IMR-90 (cell line): ENCODE measurements around the gene MAGI2. TPM values are rescaled to one million over a fixed set of nuclear protein-coding genes. Genes with fewer than 3 reads are reported as not detected.

Experiments
- ATAC-seq: fragments of 200-7000 bp; cut with Tn5 transposase; 2 replicates; pipeline ENCODE4 v1.9.1; 2020; ENCODE audit warnings: low read depth, mild to moderate bottlenecking, moderate library complexity
- BruUV-seq: library from RNA; stranded (reverse); fragments of 400-500 nt; replicated peaks from 2 replicates; lab custom pipeline; 2021; lab: Mats Ljungman, UMichigan
- CTCF ChIA-PET: fragments of 300-600 bp; formaldehyde crosslinking; extraction: SDS; loops from one replicate; lab custom pipeline; 2021; ENCODE audit warnings: antibody characterized with exemption; lab: Yijun Ruan, JAX
- POLR2A ChIA-PET: fragments of 300-600 bp; sonication (Branson Sonifier 250); formaldehyde crosslinking; loops from one replicate; lab custom pipeline; 2022; ENCODE audit warnings: antibody characterized with exemption; ENCODE audit not compliant: unreplicated experiment; lab: Charles Lee
- DNase-seq: peaks from one replicate; pipeline ENCODE4 v3.0.0; 2013
- H2AFZ ChIP-seq: replicated peaks from 2 replicates; pipeline ENCODE3; 2013; ENCODE audit warnings: low read length, mild to moderate bottlenecking; ENCODE audit not compliant: poor library complexity
- H2AK5ac ChIP-seq: 2 replicates; pipeline ENCODE4 v1.6.1; 2013; ENCODE audit warnings: low read depth, low read length, inconsistent platforms
- H2AK9ac ChIP-seq: replicated peaks from 2 replicates; pipeline ENCODE3; 2013; ENCODE audit warnings: mild to moderate bottlenecking, low read depth, low read length, moderate library complexity; ENCODE audit not compliant: poor library complexity
- H2BK120ac ChIP-seq: 2 replicates; pipeline ENCODE4 v1.6.1; 2013; ENCODE audit warnings: low read depth, low read length, inconsistent platforms
- H2BK15ac ChIP-seq: 3 replicates; pipeline ENCODE4 v1.6.1; 2013; ENCODE audit warnings: low read depth, low read length, inconsistent platforms
- H2BK20ac ChIP-seq: 2 replicates; pipeline ENCODE4 v1.6.1; 2013; ENCODE audit warnings: low read depth, mild to moderate bottlenecking, inconsistent platforms, low read length, moderate library complexity
- H2BK5ac ChIP-seq: 2 replicates; pipeline ENCODE4 v1.6.1; 2013; ENCODE audit warnings: mild to moderate bottlenecking, low read depth, low read length, inconsistent platforms; ENCODE audit not compliant: poor library complexity, severe bottlenecking
- H3K14ac ChIP-seq: replicated peaks from 2 replicates; pipeline ENCODE4 v1.6.1; 2013; ENCODE audit warnings: low read depth, low read length, inconsistent platforms
- H3K18ac ChIP-seq: 2 replicates; pipeline ENCODE4 v1.6.1; 2013; ENCODE audit warnings: low read depth, low read length, control low read depth
- H3K23ac ChIP-seq: 2 replicates; pipeline ENCODE4 v1.6.1; 2013; ENCODE audit warnings: low read depth, low read length, inconsistent platforms
- H3K27ac ChIP-seq: 2 replicates; pipeline ENCODE4 v1.5.1; 2013; ENCODE audit warnings: mild to moderate bottlenecking, control low read depth, low read length; ENCODE audit not compliant: insufficient read depth
- H3K27me3 ChIP-seq: 2 replicates; pipeline ENCODE4 v1.6.1; 2013; ENCODE audit warnings: low read length; ENCODE audit not compliant: control insufficient read depth, insufficient read depth
- H3K36me3 ChIP-seq: 2 replicates; pipeline ENCODE4 v1.6.1; 2013; ENCODE audit warnings: low read length, mixed read lengths; ENCODE audit not compliant: control insufficient read depth, insufficient read depth
- H3K4ac ChIP-seq: 2 replicates; pipeline ENCODE4 v1.6.1; 2013; ENCODE audit warnings: low read depth, low read length, inconsistent platforms
- H3K4me1 ChIP-seq: 2 replicates; pipeline ENCODE4 v1.6.1; 2013; ENCODE audit warnings: low read length, mixed read lengths; ENCODE audit not compliant: control insufficient read depth, insufficient read depth
- H3K4me2 ChIP-seq: 2 replicates; pipeline ENCODE4 v1.6.1; 2013; ENCODE audit warnings: low read depth, mild to moderate bottlenecking, control low read depth, low read length, moderate library complexity
- H3K4me3 ChIP-seq: 2 replicates; pipeline ENCODE4 v1.5.1; 2013; ENCODE audit warnings: low read depth, mild to moderate bottlenecking, control low read depth, low read length, moderate library complexity; ENCODE audit not compliant: insufficient read depth
- H3K56ac ChIP-seq: 2 replicates; pipeline ENCODE4 v1.6.1; 2013; ENCODE audit warnings: low read length, inconsistent platforms; ENCODE audit not compliant: insufficient read depth; ENCODE audit errors: extremely low read depth
- H3K79me1 ChIP-seq, 2 experiments: 2 replicates each; pipeline ENCODE4 v1.6.1; 2013; ENCODE audit warnings: low read length in 2 of 2, inconsistent platforms in 1 of 2, low read depth in 1 of 2
- H3K9ac ChIP-seq: 2 replicates; pipeline ENCODE4 v1.6.1; 2013; ENCODE audit warnings: low read depth, low read length, control low read depth
- H3K9me1 ChIP-seq: 2 replicates; pipeline ENCODE4 v1.6.1; 2013; ENCODE audit warnings: low read length, inconsistent platforms; ENCODE audit not compliant: insufficient read depth
- H3K9me3 ChIP-seq: 2 replicates; pipeline ENCODE4 v1.6.1; 2013; ENCODE audit warnings: low read length; ENCODE audit not compliant: control insufficient read depth, insufficient read depth
- H4K20me1 ChIP-seq: 2 replicates; pipeline ENCODE4 v1.6.1; 2013; ENCODE audit warnings: low read length, inconsistent platforms; ENCODE audit not compliant: insufficient read depth
- H4K5ac ChIP-seq: 2 replicates; pipeline ENCODE4 v1.6.1; 2013; ENCODE audit warnings: mild to moderate bottlenecking, low read depth, low read length, control low read depth
- H4K8ac ChIP-seq, 2 experiments: 2 replicates each; pipeline ENCODE4 v1.6.1; 2013; ENCODE audit warnings: low read depth in 2 of 2, low read length in 2 of 2, control low read depth in 1 of 2, inconsistent platforms in 1 of 2
- H4K91ac ChIP-seq: 2 replicates; pipeline ENCODE4 v1.6.1; 2013; ENCODE audit warnings: low read depth, low read length, inconsistent platforms; ENCODE audit not compliant: insufficient read depth
- BHLHE40 ChIP-seq: fragments of 150-350 bp; IDR thresholded peaks from 2 replicates; pipeline ENCODE4 v1.6.1; 2016; ENCODE audit warnings: mild to moderate bottlenecking, low read depth, low read length
- CEBPB ChIP-seq: IDR thresholded peaks from 2 replicates; pipeline ENCODE4 v1.6.1; 2012; ENCODE audit warnings: low read depth, low read length, improper control_type of control experiment
- CHD1 ChIP-seq: IDR thresholded peaks from 2 replicates; pipeline ENCODE4 v1.6.1; 2012; ENCODE audit warnings: low read depth, low read length, improper control_type of control experiment
- CTCF ChIP-seq: conservative IDR thresholded peaks from 2 replicates; pipeline ENCODE4 v1.5.1; 2012; ENCODE audit warnings: mild to moderate bottlenecking, low read depth, low read length, improper control_type of control experiment
- ELK1 ChIP-seq: fragments of 150-350 bp; IDR thresholded peaks from 2 replicates; pipeline ENCODE4 v1.6.1; 2016; ENCODE audit warnings: low read depth, mild to moderate bottlenecking, low read length, moderate library complexity, borderline replicate concordance
- FOS ChIP-seq: fragments of 150-350 bp; IDR thresholded peaks from 2 replicates; pipeline ENCODE4 v1.6.1; 2016; ENCODE audit warnings: low read depth, low read length
- MAZ ChIP-seq: IDR thresholded peaks from 2 replicates; pipeline ENCODE4 v1.6.1; 2012; ENCODE audit warnings: low read depth, mild to moderate bottlenecking, low read length, improper control_type of control experiment, moderate library complexity, borderline replicate concordance
- NFE2L2 ChIP-seq: fragments of 150-350 bp; IDR thresholded peaks from 2 replicates; pipeline ENCODE4 v1.6.1; 2016; ENCODE audit warnings: low read depth, mild to moderate bottlenecking, low read length
- POLR2A ChIP-seq: IDR thresholded peaks from 2 replicates; pipeline ENCODE4 v1.6.1; 2012; ENCODE audit warnings: mild to moderate bottlenecking, low read depth, low read length
- RAD21 ChIP-seq: IDR thresholded peaks from 2 replicates; pipeline ENCODE4 v1.6.1; 2012; ENCODE audit warnings: low read length, improper control_type of control experiment
- RCOR1 ChIP-seq: IDR thresholded peaks from 2 replicates; pipeline ENCODE4 v1.6.1; 2012; ENCODE audit warnings: mild to moderate bottlenecking, low read length, improper control_type of control experiment; ENCODE audit not compliant: insufficient replicate concordance
- RFX5 ChIP-seq: IDR thresholded peaks from 2 replicates; pipeline ENCODE4 v1.8.0; 2012; ENCODE audit warnings: low read depth, mild to moderate bottlenecking, low read length, moderate library complexity
- SMC3 ChIP-seq: fragments of 150-350 bp; IDR thresholded peaks from 2 replicates; pipeline ENCODE4 v1.6.1; 2016; ENCODE audit warnings: low read depth, mild to moderate bottlenecking, antibody characterized with exemption, low read length, moderate library complexity
- USF2 ChIP-seq: fragments of 150-350 bp; IDR thresholded peaks from 2 replicates; pipeline ENCODE4 v1.6.1; 2017; ENCODE audit warnings: mild to moderate bottlenecking, antibody characterized with exemption, low read length, low read depth
- WGBS, 2 experiments: methylation state at CpG; one replicate each; pipeline versions ENCODE4 v1.1.5 to v1.1.7; 2013; ENCODE audit warnings: missing lambda C conversion rate in 2 of 2; ENCODE audit not compliant: insufficient read length in 1 of 2; ENCODE audit errors: extremely low coverage in 2 of 2; 5-methylcytosine and 5-hydroxymethylcytosine counted together
- dilution Hi-C: fragments of 300-500 bp; cut with HindIII; formaldehyde crosslinking; loops from one replicate; pipeline ENCODE4 v1.14.3; 2018; ENCODE audit warnings: low sequenced_read_pairs; ENCODE audit not compliant: unreplicated experiment
- in situ Hi-C: fragments of 300-500 bp; cut with MboI; formaldehyde crosslinking; loops from 3 replicates; pipeline ENCODE4 v1.14.3; 2019; ENCODE audit warnings: low sequenced_read_pairs, inconsistent platforms, mixed read lengths
- intact Hi-C: fragments of 100-400 bp; cut with micrococcal nuclease; formaldehyde crosslinking; loops from 2 replicates; pipeline ENCODE4 v1.10.0; 2022
- polyA plus RNA-seq, 3 experiments: library from polyadenylated mRNA; depleted of rRNA; stranded (reverse); fragments of >200 nt; gene quantifications; 2 replicates each; pipeline ENCODE4 v1.2.3, GENCODE V29; 2012; ENCODE audit warnings: low replicate concordance in 1 of 3
- total RNA-seq: library from RNA; depleted of rRNA; stranded (reverse); fragments of >200 nt; gene quantifications from 2 replicates; pipeline ENCODE4 v1.2.3, GENCODE V29; 2012

Gene MAGI2
- total and polyA plus RNA-seq, 2 of the 4 experiments (the other 2 are of a cell fraction): 2.5 to 17.9 TPM

- Histone ChIP-seq H3K9ac (no peak overlapping the region), H3K4ac (peak overlapping the region; percentile 71), H4K91ac (no peak overlapping the region; the same call in 1 of the 2 replicates), H4K5ac (no peak overlapping the region; the same call in 1 of the 2 replicates), H3K9me3 (no peaks in the 10 kb centered on the region), H3K14ac (peak overlapping the region; percentile 61), H3K18ac (peak overlapping the region; percentile 5; the same call in 1 of the 2 replicates), H2AK5ac (peak overlapping the region; percentile 77; the same call in 1 of the 2 replicates), H4K8ac (no peak overlapping the region), H3K4me2 (peak overlapping the region; percentile 40; the same call in 1 of the 2 replicates), H2BK20ac (peak overlapping the region; percentile 90), H2BK120ac (peak overlapping the region; percentile 16; the same call in 1 of the 2 replicates), H3K9me1 (0 out of 2 replicates have a peak, but pooled peaks cover 6% of the 10 kb centered on the region), H3K56ac (no peak overlapping the region), H3K27ac (no peak overlapping the region), H3K36me3 (no peaks in the 10 kb centered on the region), H2AK9ac (peak overlapping the region; percentile 11), H2BK15ac (peak overlapping the region; percentile 59; the same call in 1 of the 3 replicates), H3K4me3 (no peak overlapping the region), H2AFZ (no peak overlapping the region), H3K79me1 (peaks cover 11 to 33% of the 10 kb centered on the region in 2 experiments; a peak in 3 of 4 replicates), H4K20me1 (0 out of 2 replicates have a peak, but pooled peaks cover 4% of the 10 kb centered on the region), H3K23ac (no peak overlapping the region), H2BK5ac (peak overlapping the region; percentile 64), H3K27me3 (no peaks in the 10 kb centered on the region), H3K4me1 (peaks cover 5% of the 10 kb centered on the region; the same call in 1 of the 2 replicates)
- in situ Hi-C loops (no loop called here), dilution Hi-C loops (no loop called here), intact Hi-C loops (no loop called here)
- ChIA-PET CTCF (interaction anchor here (0.6 kb wide), 2 partner anchors 13 to 867 kb away, joined by 5 to 6 read pairs; no protein-coding TSS in a partner anchor), POLR2A (no interaction called here)
- ATAC-seq (peak; percentile 81), DNase-seq (peak; percentile 82)
- BruUV-seq: no TSS peak
- no CpG with 5 or more reads among the region's 1 CpG for WGBS, 2 experiments
- TF ChIP-seq RCOR1: no peak
- TF ChIP-seq CEBPB: no peak
- no peak for TF ChIP-seq RFX5
- TF ChIP-seq USF2: no peak
- no peak for TF ChIP-seq FOS
- TF ChIP-seq RAD21: no peak
- no peak for TF ChIP-seq ELK1
- TF ChIP-seq POLR2A: no peak
- TF ChIP-seq SMC3: no peak
- TF ChIP-seq NFE2L2: no peak
- TF ChIP-seq MAZ: no peak
- no peak; the same call in 1 of the 2 replicates for TF ChIP-seq CTCF
- no peak for TF ChIP-seq CHD1
- no peak for TF ChIP-seq BHLHE40
These were observed 212.0 kb downstream of the MAGI2 start for GRCh38 chr7:79241288-79242060.
